Body of pancreas (tissue), 4 donors: ENCODE results near the gene DNAJB1.
"Not testable (repeated sequence)": the region's sequence is repeated elsewhere in the genome, so short reads cannot be mapped to it uniquely, and the experiment has no call there.

ENCODE experiments used
- CTCF ChIP-seq, 7 experiments: fragments of 450-650 bp in 4 of 7; fragments of 200-600 bp in 3 of 7; sonication (generic) in 3 of 7; IDR thresholded peaks; one replicate each; pipeline ENCODE4 v1.5.1; 2016 to 2019; ENCODE audit warnings: antibody characterized with exemption in 7 of 7
- POLR2A ChIP-seq, 3 donors: fragments of 450-650 bp; IDR thresholded peaks; one replicate each; pipeline ENCODE4 v1.6.1; 2016; ENCODE audit warnings: antibody characterized with exemption in 3 of 3, mild to moderate bottlenecking in 2 of 3

- TF ChIP-seq CTCF, POLR2A (IDR thresholded peaks at IDR 0.05): not testable (repeated sequence)
These were observed 23.8 kb upstream of the DNAJB1 start for GRCh38 chr19:14541979-14542378.
